Panc1 (cell line): ENCODE measurements around the gene SETDB2. TPM values are rescaled to one million over a fixed set of nuclear protein-coding genes. Genes with fewer than 3 reads are reported as not detected.

Experiments
- ATAC-seq: fragments of 200-7000 bp; cut with Tn5 transposase; 2 replicates; pipeline ENCODE4 v1.9.1; 2020; ENCODE audit warnings: mild to moderate bottlenecking, moderate library complexity
- BruUV-seq: library from RNA; stranded (reverse); fragments of 400-500 nt; replicated peaks from 2 replicates; lab custom pipeline; 2021; lab: Mats Ljungman, UMichigan
- CTCF ChIA-PET: fragments of 300-600 bp; sonication (Branson Sonifier 250); formaldehyde crosslinking; loops from one replicate; lab custom pipeline; 2022; ENCODE audit warnings: antibody characterized with exemption; lab: Charles Lee
- POLR2A ChIA-PET: fragments of 300-600 bp; sonication (Branson Sonifier 250); formaldehyde crosslinking; loops from one replicate; lab custom pipeline; 2022; ENCODE audit warnings: antibody characterized with exemption; lab: Charles Lee
- DNase-seq: peaks from one replicate; pipeline ENCODE4 v3.0.0-alpha.2; 2010; ENCODE audit warnings: low read depth, low spot score
- H3K27ac ChIP-seq: 2 replicates; pipeline ENCODE4 v1.5.1; 2011; ENCODE audit warnings: mild to moderate bottlenecking, low read length, inconsistent platforms
- H3K27me3 ChIP-seq: fragments of 200-500 bp; sonication (Bioruptor generic); 2 replicates; pipeline ENCODE4 v1.6.0; 2014; ENCODE audit warnings: low read length, inconsistent platforms; ENCODE audit not compliant: control insufficient read depth, insufficient read depth
- H3K36me3 ChIP-seq: fragments of 200-500 bp; sonication (Bioruptor generic); 2 replicates; pipeline ENCODE4 v1.5.1; 2014; ENCODE audit warnings: inconsistent platforms, mild to moderate bottlenecking, low read length, moderate library complexity; ENCODE audit not compliant: control insufficient read depth, insufficient read depth
- H3K4me1 ChIP-seq: 2 replicates; pipeline ENCODE4 v1.5.1; 2011; ENCODE audit warnings: inconsistent platforms, mild to moderate bottlenecking, low read length, moderate library complexity; ENCODE audit not compliant: control insufficient read depth, insufficient read depth
- H3K4me3 ChIP-seq, 2 experiments: 2 replicates each; pipeline ENCODE4 v1.5.1; 2011 to 2012; ENCODE audit warnings: low read depth in 2 of 2, low read length in 2 of 2, mild to moderate bottlenecking in 2 of 2, inconsistent platforms in 1 of 2, moderate library complexity in 1 of 2
- H3K9me3 ChIP-seq: fragments of 200-500 bp; sonication (Bioruptor generic); 2 replicates; pipeline ENCODE4 v1.5.1; 2014; ENCODE audit warnings: low read depth, mild to moderate bottlenecking, inconsistent platforms, low read length, moderate library complexity; ENCODE audit not compliant: control insufficient read depth, insufficient read depth
- CTCF ChIP-seq: fragments of 450-650 bp; IDR thresholded peaks from 2 replicates; pipeline ENCODE4 v1.5.1; 2017; ENCODE audit warnings: mild to moderate bottlenecking
- POLR2AphosphoS5 ChIP-seq: IDR thresholded peaks from 2 replicates; pipeline ENCODE4 v1.6.1; 2012; ENCODE audit warnings: mild to moderate bottlenecking, low read depth, low read length, moderate library complexity
- REST ChIP-seq, 2 experiments: IDR thresholded peaks; 2 replicates each; pipeline ENCODE4 v1.6.1; 2011 to 2012; ENCODE audit warnings: low read depth in 2 of 2, control low read depth in 1 of 2, low read length in 1 of 2, mild to moderate bottlenecking in 1 of 2, moderate library complexity in 1 of 2; ENCODE audit not compliant: insufficient read depth in 1 of 2
- SIN3A ChIP-seq: IDR thresholded peaks from 2 replicates; pipeline ENCODE4 v1.6.1; 2012; ENCODE audit warnings: low read depth, mild to moderate bottlenecking, low read length, moderate library complexity, borderline replicate concordance; ENCODE audit not compliant: insufficient read depth
- TCF7L2 ChIP-seq: IDR thresholded peaks from 2 replicates; pipeline ENCODE4 v1.6.1; 2011; ENCODE audit warnings: mild to moderate bottlenecking, low read depth, low read length, inconsistent platforms
- in situ Hi-C: cut with HindIII; loops from 2 replicates; pipeline ENCODE4 v1.10.0; 2016; ENCODE audit warnings: low sequenced_read_pairs, low pct_unique_long_range_greater_than_20kb
- intact Hi-C: fragments of 100-400 bp; cut with micrococcal nuclease; formaldehyde crosslinking; loops from one replicate; pipeline ENCODE4 v1.10.0; 2022; ENCODE audit not compliant: unreplicated experiment
- total RNA-seq: library from RNA; stranded (reverse); gene quantifications from one replicate; pipeline ENCODE4 v1.2.1, GENCODE V29; 2021; ENCODE audit not compliant: unreplicated experiment

SETDB2 gene
- total RNA-seq, 1 experiment from 2014 or later, result 6.1 TPM

- H3K36me3 ChIP-seq, result no peaks in the 10 kb centered on the region; the same call in 1 of the 2 replicates
- ChIA-PET CTCF (interaction anchor here (0.6 kb wide), 1 partner anchor 35 kb away, joined by 4 read pairs; no protein-coding TSS in a partner anchor), POLR2A (no interaction called here)
- TF ChIP-seq SIN3A (no peak), POLR2AphosphoS5 (no peak), CTCF (no peak), TCF7L2 (no peak), REST (IDR thresholded peaks at IDR 0.05; ENCODE audit: insufficient read depth in 1 of 2, low read depth in 2 of 2, low read length in 1 of 2) (no peak)
- no TSS peak for BruUV-seq
- in situ Hi-C loops (no loop called here), intact Hi-C loops (no loop called here)
- H3K4me1 ChIP-seq, result no peaks in the 10 kb centered on the region
- H3K4me3 ChIP-seq, result no peak overlapping the region
- DNase-seq, result no peak
- H3K27me3 ChIP-seq, result no peaks in the 10 kb centered on the region
- no peaks in the 10 kb centered on the region for H3K9me3 ChIP-seq
- H3K27ac ChIP-seq, result no peak overlapping the region
- ATAC-seq, result no peak
Observed at GRCh38 chr13:49540552-49540951, 96.5 kb downstream of the SETDB2 start.

- H3K27me3 ChIP-seq, result no peaks in the 10 kb centered on the region
- TF ChIP-seq POLR2AphosphoS5 (no peak), CTCF (no peak), TCF7L2 (no peak), SIN3A (no peak)
- no peak overlapping the region for H3K4me3 ChIP-seq
- no TSS peak for BruUV-seq
- H3K27ac ChIP-seq, result no peak overlapping the region
- no peaks in the 10 kb centered on the region; the same call in 1 of the 2 replicates for H3K36me3 ChIP-seq
- no peaks in the 10 kb centered on the region for H3K4me1 ChIP-seq
- ChIA-PET CTCF (no interaction called here), POLR2A (no interaction called here)
- in situ Hi-C loops (no loop called here), intact Hi-C loops (no loop called here)
- DNase-seq (no peak), ATAC-seq (no peak)
- no peaks in the 10 kb centered on the region for H3K9me3 ChIP-seq
Observed at GRCh38 chr13:49543656-49544055, 99.6 kb downstream of the SETDB2 start.

Other genes starting within 250 kb of the SETDB2 start
- 0.62 TPM for gene MLNR, start 223.9 kb upstream of the SETDB2 start, total RNA-seq
- 11.8 TPM for gene CDADC1, start 196.3 kb upstream of the SETDB2 start, total RNA-seq
- gene CAB39L, start 210 bp upstream of the SETDB2 start, total RNA-seq, result 6.6 TPM
- 15.7 TPM for gene PHF11, start 51.7 kb downstream of the SETDB2 start, total RNA-seq
- gene RCBTB1, start 141.3 kb downstream of the SETDB2 start, total RNA-seq, result 14.8 TPM
- gene ARL11, start 184.2 kb downstream of the SETDB2 start, total RNA-seq, result not detected
- gene EBPL, start 247.2 kb downstream of the SETDB2 start, total RNA-seq, result 60.9 TPM